ENCODE data around the gene SBF1. TPM values are rescaled to one million over a fixed set of nuclear protein-coding genes. Genes with fewer than 3 reads are reported as not detected.

Gene SBF1
- total and polyA plus RNA-seq, 2 of the 13 experiments (the other 11 are each of a cell fraction or from before 2014, with no cell fraction given): 31.7 to 40.9 TPM

DNA sequence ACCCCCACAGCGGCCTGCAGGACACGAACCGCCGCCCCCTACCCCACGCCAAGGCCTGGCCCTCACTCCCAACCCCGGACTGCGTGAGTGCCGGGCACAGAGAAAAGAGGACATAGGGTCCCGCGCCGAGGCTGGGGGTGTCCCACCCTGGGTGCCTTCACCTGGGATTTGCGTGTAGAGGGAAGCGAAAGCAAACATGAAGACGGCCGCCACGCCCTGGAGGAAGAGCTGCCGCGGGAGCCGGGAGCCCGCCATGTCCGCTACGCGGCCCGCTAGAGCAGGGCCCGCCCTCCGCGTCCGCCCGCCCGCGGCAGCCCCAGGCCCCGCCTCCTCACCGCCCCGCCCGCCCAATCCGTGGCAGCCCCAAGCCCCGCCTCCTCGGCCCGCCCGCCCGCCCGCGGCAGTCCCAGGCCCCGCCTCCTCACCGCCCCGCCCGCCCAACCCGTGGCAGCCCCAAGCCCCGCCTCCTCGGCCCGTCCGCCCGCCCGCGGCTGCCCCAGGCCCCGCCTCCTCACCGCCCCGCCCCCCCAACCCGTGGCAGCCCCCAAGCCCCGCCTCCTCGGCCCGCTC, 32.7 kb upstream of the SBF1 start, which contains the start of gene LMF2 (continued):
- TF ChIP-seq, protein P1, sequence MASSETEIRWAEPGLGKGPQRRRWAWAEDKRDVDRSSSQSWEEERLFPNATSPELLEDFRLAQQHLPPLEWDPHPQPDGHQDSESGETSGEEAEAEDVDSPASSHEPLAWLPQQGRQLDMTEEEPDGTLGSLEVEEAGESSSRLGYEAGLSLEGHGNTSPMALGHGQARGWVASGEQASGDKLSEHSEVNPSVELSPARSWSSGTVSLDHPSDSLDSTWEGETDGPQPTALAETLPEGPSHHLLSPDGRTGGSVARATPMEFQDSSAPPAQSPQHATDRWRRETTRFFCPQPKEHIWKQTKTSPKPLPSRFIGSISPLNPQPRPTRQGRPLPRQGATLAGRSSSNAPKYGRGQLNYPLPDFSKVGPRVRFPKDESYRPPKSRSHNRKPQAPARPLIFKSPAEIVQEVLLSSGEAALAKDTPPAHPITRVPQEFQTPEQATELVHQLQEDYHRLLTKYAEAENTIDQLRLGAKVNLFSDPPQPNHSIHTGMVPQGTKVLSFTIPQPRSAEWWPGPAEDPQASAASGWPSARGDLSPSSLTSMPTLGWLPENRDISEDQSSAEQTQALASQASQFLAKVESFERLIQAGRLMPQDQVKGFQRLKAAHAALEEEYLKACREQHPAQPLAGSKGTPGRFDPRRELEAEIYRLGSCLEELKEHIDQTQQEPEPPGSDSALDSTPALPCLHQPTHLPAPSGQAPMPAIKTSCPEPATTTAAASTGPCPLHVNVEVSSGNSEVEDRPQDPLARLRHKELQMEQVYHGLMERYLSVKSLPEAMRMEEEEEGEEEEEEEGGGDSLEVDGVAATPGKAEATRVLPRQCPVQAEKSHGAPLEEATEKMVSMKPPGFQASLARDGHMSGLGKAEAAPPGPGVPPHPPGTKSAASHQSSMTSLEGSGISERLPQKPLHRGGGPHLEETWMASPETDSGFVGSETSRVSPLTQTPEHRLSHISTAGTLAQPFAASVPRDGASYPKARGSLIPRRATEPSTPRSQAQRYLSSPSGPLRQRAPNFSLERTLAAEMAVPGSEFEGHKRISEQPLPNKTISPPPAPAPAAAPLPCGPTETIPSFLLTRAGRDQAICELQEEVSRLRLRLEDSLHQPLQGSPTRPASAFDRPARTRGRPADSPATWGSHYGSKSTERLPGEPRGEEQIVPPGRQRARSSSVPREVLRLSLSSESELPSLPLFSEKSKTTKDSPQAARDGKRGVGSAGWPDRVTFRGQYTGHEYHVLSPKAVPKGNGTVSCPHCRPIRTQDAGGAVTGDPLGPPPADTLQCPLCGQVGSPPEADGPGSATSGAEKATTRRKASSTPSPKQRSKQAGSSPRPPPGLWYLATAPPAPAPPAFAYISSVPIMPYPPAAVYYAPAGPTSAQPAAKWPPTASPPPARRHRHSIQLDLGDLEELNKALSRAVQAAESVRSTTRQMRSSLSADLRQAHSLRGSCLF (CRISPR knock-in tag; IDR thresholded peaks at IDR 0.05; ENCODE audit: borderline replicate concordance): no peak
- TF ChIP-seq SP140L (CRISPR knock-in tag; IDR thresholded peaks at IDR 0.05; ENCODE audit: borderline replicate concordance) (no peak), SPEN (CRISPR knock-in tag; IDR thresholded peaks at IDR 0.05; ENCODE audit: low read depth) (no peak; the same call in 1 of the 2 replicates), NRL (CRISPR knock-in tag; IDR thresholded peaks at IDR 0.05; ENCODE audit: borderline replicate concordance) (peak; percentile 28; the same call in 1 of the 2 replicates), IRX3 (CRISPR knock-in tag; IDR thresholded peaks at IDR 0.05; ENCODE audit: borderline replicate concordance, low read depth) (no peak), RFX3 (CRISPR knock-in tag; IDR thresholded peaks at IDR 0.05) (no peak), ZFP82 (CRISPR knock-in tag; IDR thresholded peaks at IDR 0.05; ENCODE audit: borderline replicate concordance) (no peak), ZNF703 (CRISPR knock-in tag; IDR thresholded peaks at IDR 0.05; ENCODE audit: borderline replicate concordance) (no peak), ZFP90 (CRISPR knock-in tag; IDR thresholded peaks at IDR 0.05; ENCODE audit: borderline replicate concordance) (no peak), ATRX (CRISPR knock-in tag; IDR thresholded peaks at IDR 0.05; ENCODE audit: borderline replicate concordance) (no peak), ZNF383 (CRISPR knock-in tag; IDR thresholded peaks at IDR 0.05; ENCODE audit: borderline replicate concordance) (no peak)
- TF ChIP-seq, protein P2, sequence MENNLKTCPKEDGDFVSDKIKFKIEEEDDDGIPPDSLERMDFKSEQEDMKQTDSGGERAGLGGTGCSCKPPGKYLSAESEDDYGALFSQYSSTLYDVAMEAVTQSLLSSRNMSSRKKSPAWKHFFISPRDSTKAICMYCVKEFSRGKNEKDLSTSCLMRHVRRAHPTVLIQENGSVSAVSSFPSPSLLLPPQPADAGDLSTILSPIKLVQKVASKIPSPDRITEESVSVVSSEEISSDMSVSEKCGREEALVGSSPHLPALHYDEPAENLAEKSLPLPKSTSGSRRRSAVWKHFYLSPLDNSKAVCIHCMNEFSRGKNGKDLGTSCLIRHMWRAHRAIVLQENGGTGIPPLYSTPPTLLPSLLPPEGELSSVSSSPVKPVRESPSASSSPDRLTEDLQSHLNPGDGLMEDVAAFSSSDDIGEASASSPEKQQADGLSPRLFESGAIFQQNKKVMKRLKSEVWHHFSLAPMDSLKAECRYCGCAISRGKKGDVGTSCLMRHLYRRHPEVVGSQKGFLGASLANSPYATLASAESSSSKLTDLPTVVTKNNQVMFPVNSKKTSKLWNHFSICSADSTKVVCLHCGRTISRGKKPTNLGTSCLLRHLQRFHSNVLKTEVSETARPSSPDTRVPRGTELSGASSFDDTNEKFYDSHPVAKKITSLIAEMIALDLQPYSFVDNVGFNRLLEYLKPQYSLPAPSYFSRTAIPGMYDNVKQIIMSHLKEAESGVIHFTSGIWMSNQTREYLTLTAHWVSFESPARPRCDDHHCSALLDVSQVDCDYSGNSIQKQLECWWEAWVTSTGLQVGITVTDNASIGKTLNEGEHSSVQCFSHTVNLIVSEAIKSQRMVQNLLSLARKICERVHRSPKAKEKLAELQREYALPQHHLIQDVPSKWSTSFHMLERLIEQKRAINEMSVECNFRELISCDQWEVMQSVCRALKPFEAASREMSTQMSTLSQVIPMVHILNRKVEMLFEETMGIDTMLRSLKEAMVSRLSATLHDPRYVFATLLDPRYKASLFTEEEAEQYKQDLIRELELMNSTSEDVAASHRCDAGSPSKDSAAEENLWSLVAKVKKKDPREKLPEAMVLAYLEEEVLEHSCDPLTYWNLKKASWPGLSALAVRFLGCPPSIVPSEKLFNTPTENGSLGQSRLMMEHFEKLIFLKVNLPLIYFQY (CRISPR knock-in tag; IDR thresholded peaks at IDR 0.05; ENCODE audit: borderline replicate concordance): peak; percentile 49; the same call in 1 of the 2 replicates
- TF ChIP-seq, protein P3, sequence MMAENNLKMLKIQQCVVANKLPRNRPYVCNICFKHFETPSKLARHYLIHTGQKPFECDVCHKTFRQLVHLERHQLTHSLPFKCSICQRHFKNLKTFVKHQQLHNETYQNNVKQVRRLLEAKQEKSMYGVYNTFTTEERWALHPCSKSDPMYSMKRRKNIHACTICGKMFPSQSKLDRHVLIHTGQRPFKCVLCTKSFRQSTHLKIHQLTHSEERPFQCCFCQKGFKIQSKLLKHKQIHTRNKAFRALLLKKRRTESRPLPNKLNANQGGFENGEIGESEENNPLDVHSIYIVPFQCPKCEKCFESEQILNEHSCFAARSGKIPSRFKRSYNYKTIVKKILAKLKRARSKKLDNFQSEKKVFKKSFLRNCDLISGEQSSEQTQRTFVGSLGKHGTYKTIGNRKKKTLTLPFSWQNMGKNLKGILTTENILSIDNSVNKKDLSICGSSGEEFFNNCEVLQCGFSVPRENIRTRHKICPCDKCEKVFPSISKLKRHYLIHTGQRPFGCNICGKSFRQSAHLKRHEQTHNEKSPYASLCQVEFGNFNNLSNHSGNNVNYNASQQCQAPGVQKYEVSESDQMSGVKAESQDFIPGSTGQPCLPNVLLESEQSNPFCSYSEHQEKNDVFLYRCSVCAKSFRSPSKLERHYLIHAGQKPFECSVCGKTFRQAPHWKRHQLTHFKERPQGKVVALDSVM (CRISPR knock-in tag; IDR thresholded peaks at IDR 0.05): no peak
- TF ChIP-seq, protein P4, sequence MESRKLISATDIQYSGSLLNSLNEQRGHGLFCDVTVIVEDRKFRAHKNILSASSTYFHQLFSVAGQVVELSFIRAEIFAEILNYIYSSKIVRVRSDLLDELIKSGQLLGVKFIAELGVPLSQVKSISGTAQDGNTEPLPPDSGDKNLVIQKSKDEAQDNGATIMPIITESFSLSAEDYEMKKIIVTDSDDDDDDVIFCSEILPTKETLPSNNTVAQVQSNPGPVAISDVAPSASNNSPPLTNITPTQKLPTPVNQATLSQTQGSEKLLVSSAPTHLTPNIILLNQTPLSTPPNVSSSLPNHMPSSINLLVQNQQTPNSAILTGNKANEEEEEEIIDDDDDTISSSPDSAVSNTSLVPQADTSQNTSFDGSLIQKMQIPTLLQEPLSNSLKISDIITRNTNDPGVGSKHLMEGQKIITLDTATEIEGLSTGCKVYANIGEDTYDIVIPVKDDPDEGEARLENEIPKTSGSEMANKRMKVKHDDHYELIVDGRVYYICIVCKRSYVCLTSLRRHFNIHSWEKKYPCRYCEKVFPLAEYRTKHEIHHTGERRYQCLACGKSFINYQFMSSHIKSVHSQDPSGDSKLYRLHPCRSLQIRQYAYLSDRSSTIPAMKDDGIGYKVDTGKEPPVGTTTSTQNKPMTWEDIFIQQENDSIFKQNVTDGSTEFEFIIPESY (CRISPR knock-in tag; IDR thresholded peaks at IDR 0.05): no peak
- TF ChIP-seq, protein P5, sequence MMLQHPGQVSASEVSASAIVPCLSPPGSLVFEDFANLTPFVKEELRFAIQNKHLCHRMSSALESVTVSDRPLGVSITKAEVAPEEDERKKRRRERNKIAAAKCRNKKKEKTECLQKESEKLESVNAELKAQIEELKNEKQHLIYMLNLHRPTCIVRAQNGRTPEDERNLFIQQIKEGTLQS (CRISPR knock-in tag; IDR thresholded peaks at IDR 0.05): no peak

All from HepG2 (cell line).